ENCODE results near the gene FKBP6. TPM values are rescaled to one million over a fixed set of nuclear protein-coding genes. Genes with fewer than 3 reads are reported as not detected.
"Not testable (repeated sequence)": the region's sequence is repeated elsewhere in the genome, so short reads cannot be mapped to it uniquely, and the experiment has no call there.

The FKBP6 gene
- polyA plus RNA-seq, 4 donors: 0.06 TPM; not detected in 3

- not testable (repeated sequence) for H3K27me3 ChIP-seq (ENCODE audit: control insufficient read depth in 3 of 3, insufficient read depth in 3 of 3, low read length in 3 of 3); FAIRE-seq; H3K9me3 ChIP-seq (ENCODE audit: control insufficient read depth in 2 of 2, insufficient read depth in 1 of 2, low read depth in 1 of 2, low read length in 1 of 2); DNase-seq; H3K4me3 ChIP-seq (ENCODE audit: low read depth in 1 of 3, low read length in 3 of 3); H3K27ac ChIP-seq (ENCODE audit: low read depth in 1 of 3, low read length in 2 of 3)
- H3K4me1 ChIP-seq (ENCODE audit: control insufficient read depth in 3 of 3, insufficient read depth in 2 of 3, low read depth in 1 of 3, low read length in 2 of 3): peaks cover 0 to 13% (median 0%) of the 10 kb centered on the region in 3 donors
- WGBS, 3 donors: 89 to 95% (median 91%) methylated on average over 11 to 12 of the region's 15 CpGs
- H3K36me3 ChIP-seq (ENCODE audit: control insufficient read depth in 3 of 3, insufficient read depth in 2 of 3, low read depth in 1 of 3, low read length in 3 of 3): peaks cover 3 to 33% (median 4%) of the 10 kb centered on the region in 3 donors
These were observed 23.2 kb upstream of the FKBP6 start for GRCh38 chr7:73304612-73305387.

GRCh38 chr7:73307436-73307835 is 20.5 kb upstream of the FKBP6 start:
- no peak for DNase-seq
- H3K36me3 ChIP-seq (ENCODE audit: control insufficient read depth in 3 of 3, insufficient read depth in 2 of 3, low read depth in 1 of 3, low read length in 3 of 3): peaks cover 3 to 33% (median 4%) of the 10 kb centered on the region in 3 donors
- H3K4me3 ChIP-seq (ENCODE audit: low read depth in 1 of 3, low read length in 3 of 3): peak overlapping the region in 1 of 3 donors; percentile 65
- H3K27ac ChIP-seq (ENCODE audit: low read depth in 1 of 3, low read length in 2 of 3): no peak overlapping the region
- H3K4me1 ChIP-seq (ENCODE audit: control insufficient read depth in 3 of 3, insufficient read depth in 2 of 3, low read depth in 1 of 3, low read length in 2 of 3): peaks cover 0 to 13% (median 0%) of the 10 kb centered on the region in 3 donors
- no peaks in the 10 kb centered on the region for H3K27me3 ChIP-seq (ENCODE audit: control insufficient read depth in 3 of 3, insufficient read depth in 3 of 3, low read length in 3 of 3)
- H3K9me3 ChIP-seq (ENCODE audit: control insufficient read depth in 2 of 2, insufficient read depth in 1 of 2, low read depth in 1 of 2, low read length in 1 of 2): no peaks in the 10 kb centered on the region
- 90 to 93% (median 92%) methylated on average over 13 of the region's 13 CpGs for WGBS, 3 donors
- no peak for FAIRE-seq

GRCh38 chr7:73308074-73308664 is 19.8 kb upstream of the FKBP6 start:
- FAIRE-seq: no peak
- DNase-seq: peak; percentile 18 to 38
- Histone ChIP-seq H3K4me1 (ENCODE audit: control insufficient read depth in 3 of 3, insufficient read depth in 2 of 3, low read depth in 1 of 3, low read length in 2 of 3) (peaks cover 0 to 13% (median 0%) of the 10 kb centered on the region in 3 donors), H3K36me3 (ENCODE audit: control insufficient read depth in 3 of 3, insufficient read depth in 2 of 3, low read depth in 1 of 3, low read length in 3 of 3) (peaks cover 3 to 29% (median 4%) of the 10 kb centered on the region in 3 donors), H3K27ac (ENCODE audit: low read depth in 1 of 3, low read length in 2 of 3) (peak overlapping the region in 1 of 3 donors; percentile 52), H3K4me3 (ENCODE audit: low read depth in 1 of 3, low read length in 3 of 3) (peak overlapping the region; percentile 56 to 94 (median 65)), H3K27me3 (ENCODE audit: control insufficient read depth in 3 of 3, insufficient read depth in 3 of 3, low read length in 3 of 3) (no peaks in the 10 kb centered on the region), H3K9me3 (ENCODE audit: control insufficient read depth in 2 of 2, insufficient read depth in 1 of 2, low read depth in 1 of 2, low read length in 1 of 2) (no peaks in the 10 kb centered on the region)
- WGBS, 3 donors: 7 to 11% (median 9%) methylated on average over 31 to 43 of the region's 43 CpGs

- DNase-seq: peak; percentile 88 to 93
- H3K4me1 ChIP-seq (ENCODE audit: control insufficient read depth in 3 of 3, insufficient read depth in 2 of 3, low read depth in 1 of 3, low read length in 2 of 3): peaks cover 0 to 13% (median 0%) of the 10 kb centered on the region in 3 donors
- no peaks in the 10 kb centered on the region for H3K27me3 ChIP-seq (ENCODE audit: control insufficient read depth in 3 of 3, insufficient read depth in 3 of 3, low read length in 3 of 3)
- peak within 1 kb of the TSS; percentile 56 to 94 (median 65) for H3K4me3 ChIP-seq (ENCODE audit: low read depth in 1 of 3, low read length in 3 of 3)
- peaks cover 0 to 24% (median 4%) of the 10 kb centered on the region in 3 donors for H3K36me3 ChIP-seq (ENCODE audit: control insufficient read depth in 3 of 3, insufficient read depth in 2 of 3, low read depth in 1 of 3, low read length in 3 of 3)
- H3K27ac ChIP-seq (ENCODE audit: low read depth in 1 of 3, low read length in 2 of 3): peak within 1 kb of the TSS in 2 of 3 donors; percentile 52 to 57
- 9 to 12% (median 11%) methylated on average over 37 to 40 of the region's 40 CpGs for WGBS, 3 donors
- no peaks in the 10 kb centered on the region for H3K9me3 ChIP-seq (ENCODE audit: control insufficient read depth in 2 of 2, insufficient read depth in 1 of 2, low read depth in 1 of 2, low read length in 1 of 2)
- no peak for FAIRE-seq
These were observed 19.2 kb upstream of the FKBP6 start, which contains the start of gene NSUN5 for GRCh38 chr7:73308665-73309214. TSS of gene NSUN5 (minus strand) at chr7:73308826. CDS start at chr7:73308790, 36 bp downstream.

GRCh38 chr7:73311421-73311820 is 16.5 kb upstream of the FKBP6 start:
- not testable (repeated sequence) for DNase-seq; H3K36me3 ChIP-seq (ENCODE audit: control insufficient read depth in 3 of 3, insufficient read depth in 2 of 3, low read depth in 1 of 3, low read length in 3 of 3); H3K27ac ChIP-seq (ENCODE audit: low read depth in 1 of 3, low read length in 2 of 3); FAIRE-seq; H3K27me3 ChIP-seq (ENCODE audit: control insufficient read depth in 3 of 3, insufficient read depth in 3 of 3, low read length in 3 of 3); H3K4me3 ChIP-seq (ENCODE audit: low read depth in 1 of 3, low read length in 3 of 3); H3K9me3 ChIP-seq (ENCODE audit: control insufficient read depth in 2 of 2, insufficient read depth in 1 of 2, low read depth in 1 of 2, low read length in 1 of 2)
- WGBS, 3 donors: 86 to 92% (median 91%) methylated on average over 7 of the region's 7 CpGs
- peaks cover 0 to 13% (median 0%) of the 10 kb centered on the region in 3 donors for H3K4me1 ChIP-seq (ENCODE audit: control insufficient read depth in 3 of 3, insufficient read depth in 2 of 3, low read depth in 1 of 3, low read length in 2 of 3)

GRCh38 chr7:73312831-73313520 is 15.0 kb upstream of the FKBP6 start:
- Histone ChIP-seq H3K27ac (ENCODE audit: low read depth in 1 of 3, low read length in 2 of 3) (no peak overlapping the region), H3K27me3 (ENCODE audit: control insufficient read depth in 3 of 3, insufficient read depth in 3 of 3, low read length in 3 of 3) (no peaks in the 10 kb centered on the region), H3K4me3 (ENCODE audit: low read depth in 1 of 3, low read length in 3 of 3) (no peak overlapping the region), H3K4me1 (ENCODE audit: control insufficient read depth in 3 of 3, insufficient read depth in 2 of 3, low read depth in 1 of 3, low read length in 2 of 3) (peaks cover 0 to 6% (median 0%) of the 10 kb centered on the region in 3 donors), H3K36me3 (ENCODE audit: control insufficient read depth in 3 of 3, insufficient read depth in 2 of 3, low read depth in 1 of 3, low read length in 3 of 3) (no peaks in the 10 kb centered on the region), H3K9me3 (ENCODE audit: control insufficient read depth in 2 of 2, insufficient read depth in 1 of 2, low read depth in 1 of 2, low read length in 1 of 2) (no peaks in the 10 kb centered on the region)
- 92 to 94% (median 93%) methylated on average over 38 to 48 of the region's 48 CpGs for WGBS, 3 donors
- DNase-seq (no peak), FAIRE-seq (no peak)

GRCh38 chr7:73313521-73313906 is 14.4 kb upstream of the FKBP6 start:
- FAIRE-seq (no peak), DNase-seq (no peak)
- H3K36me3 ChIP-seq (ENCODE audit: control insufficient read depth in 3 of 3, insufficient read depth in 2 of 3, low read depth in 1 of 3, low read length in 3 of 3): no peaks in the 10 kb centered on the region
- no peak overlapping the region for H3K4me3 ChIP-seq (ENCODE audit: low read depth in 1 of 3, low read length in 3 of 3)
- no peak overlapping the region for H3K27ac ChIP-seq (ENCODE audit: low read depth in 1 of 3, low read length in 2 of 3)
- H3K4me1 ChIP-seq (ENCODE audit: control insufficient read depth in 3 of 3, insufficient read depth in 2 of 3, low read depth in 1 of 3, low read length in 2 of 3): peaks cover 0 to 5% (median 0%) of the 10 kb centered on the region in 3 donors
- H3K27me3 ChIP-seq (ENCODE audit: control insufficient read depth in 3 of 3, insufficient read depth in 3 of 3, low read length in 3 of 3): no peaks in the 10 kb centered on the region
- no peaks in the 10 kb centered on the region for H3K9me3 ChIP-seq (ENCODE audit: control insufficient read depth in 2 of 2, insufficient read depth in 1 of 2, low read depth in 1 of 2, low read length in 1 of 2)
- 71 to 80% (median 77%) methylated on average over 4 of the region's 4 CpGs for WGBS, 3 donors

GRCh38 chr7:73314271-73314670 is 13.7 kb upstream of the FKBP6 start:
- DNase-seq (no peak), FAIRE-seq (no peak)
- no peaks in the 10 kb centered on the region for H3K9me3 ChIP-seq (ENCODE audit: control insufficient read depth in 2 of 2, insufficient read depth in 1 of 2, low read depth in 1 of 2, low read length in 1 of 2)
- H3K36me3 ChIP-seq (ENCODE audit: control insufficient read depth in 3 of 3, insufficient read depth in 2 of 3, low read depth in 1 of 3, low read length in 3 of 3): no peaks in the 10 kb centered on the region
- 84 to 91% (median 87%) methylated on average over 5 of the region's 5 CpGs for WGBS, 3 donors
- H3K4me3 ChIP-seq (ENCODE audit: low read depth in 1 of 3, low read length in 3 of 3): no peak overlapping the region
- no peaks in the 10 kb centered on the region for H3K27me3 ChIP-seq (ENCODE audit: control insufficient read depth in 3 of 3, insufficient read depth in 3 of 3, low read length in 3 of 3)
- no peaks in the 10 kb centered on the region for H3K4me1 ChIP-seq (ENCODE audit: control insufficient read depth in 3 of 3, insufficient read depth in 2 of 3, low read depth in 1 of 3, low read length in 2 of 3)
- no peak overlapping the region for H3K27ac ChIP-seq (ENCODE audit: low read depth in 1 of 3, low read length in 2 of 3)

Measured in small intestine (tissue), 7 donors.